DMS53 treated with DMSO at 0.1 percent for 48 hours (cell line): ENCODE measurements around the gene AADACL4.
"Not testable (repeated sequence)": the region's sequence is repeated elsewhere in the genome, so short reads cannot be mapped to it uniquely, and the experiment has no call there.

ENCODE experiments used
- DNase-seq: peaks from one replicate; lab custom pipeline; 2025; ENCODE audit not compliant: unreplicated experiment; lab: John Stamatoyannopoulos, UW

The AADACL4 gene

GRCh38 chr1:12629511-12629956 lies 14.4 kb upstream of the AADACL4 start:
- DNase-seq: no peak

- no peak for DNase-seq
These were observed 13.7 kb upstream of the AADACL4 start for GRCh38 chr1:12629985-12630760.

GRCh38 chr1:12630946-12631530 lies 12.8 kb upstream of the AADACL4 start:
- DNase-seq: no peak

GRCh38 chr1:12631571-12631970 lies 12.3 kb upstream of the AADACL4 start:
- no peak for DNase-seq

GRCh38 chr1:12634156-12634555 lies 9.7 kb upstream of the AADACL4 start:
- DNase-seq: no peak

- DNase-seq: no peak
These were observed 9.1 kb upstream of the AADACL4 start for GRCh38 chr1:12634696-12635202.

GRCh38 chr1:12636098-12636950 lies 7.6 kb upstream of the AADACL4 start:
- DNase-seq: no peak

- DNase-seq: no peak
These were observed 6.2 kb upstream of the AADACL4 start for GRCh38 chr1:12637693-12638092.

- no peak for DNase-seq
These were observed 3.5 kb upstream of the AADACL4 start for GRCh38 chr1:12640237-12640957.

- DNase-seq: no peak
These were observed 3.0 kb upstream of the AADACL4 start for GRCh38 chr1:12640958-12641272.

GRCh38 chr1:12643079-12643478 lies 806 bp upstream of the AADACL4 start:
- DNase-seq: no peak

- no peak for DNase-seq
These were observed 352 bp downstream of the AADACL4 start for GRCh38 chr1:12644237-12644636.

GRCh38 chr1:12644829-12645228 lies 944 bp downstream of the AADACL4 start:
- DNase-seq: no peak

- not testable (repeated sequence) for DNase-seq
These were observed 1.5 kb downstream of the AADACL4 start for GRCh38 chr1:12645401-12645800.

- DNase-seq: no peak
These were observed 4.9 kb downstream of the AADACL4 start for GRCh38 chr1:12648741-12649140.

GRCh38 chr1:12649971-12650421 lies 6.1 kb downstream of the AADACL4 start:
- DNase-seq: no peak

- no peak for DNase-seq
These were observed 10.2 kb downstream of the AADACL4 start for GRCh38 chr1:12654004-12654567.

GRCh38 chr1:12654657-12655056 lies 10.8 kb downstream of the AADACL4 start:
- no peak for DNase-seq

GRCh38 chr1:12656575-12656974 lies 12.7 kb downstream of the AADACL4 start:
- DNase-seq: no peak

GRCh38 chr1:12657060-12657884 lies 13.4 kb downstream of the AADACL4 start:
- DNase-seq: no peak
